WI38 (cell line): Measurements from ENCODE around the gene CCDC33.

Experiments used
- H3K4me3 ChIP-seq: 2 replicates; pipeline ENCODE4 v1.5.1; 2011; ENCODE audit warnings: low read depth, mild to moderate bottlenecking, control low read depth, low read length
- TF ChIP-seq, protein P1 (sequence below): IDR thresholded peaks from 2 replicates; pipeline ENCODE4 v1.5.1; 2012; ENCODE audit warnings: low read depth, mild to moderate bottlenecking, control low read depth, low read length

Gene CCDC33

DNA sequence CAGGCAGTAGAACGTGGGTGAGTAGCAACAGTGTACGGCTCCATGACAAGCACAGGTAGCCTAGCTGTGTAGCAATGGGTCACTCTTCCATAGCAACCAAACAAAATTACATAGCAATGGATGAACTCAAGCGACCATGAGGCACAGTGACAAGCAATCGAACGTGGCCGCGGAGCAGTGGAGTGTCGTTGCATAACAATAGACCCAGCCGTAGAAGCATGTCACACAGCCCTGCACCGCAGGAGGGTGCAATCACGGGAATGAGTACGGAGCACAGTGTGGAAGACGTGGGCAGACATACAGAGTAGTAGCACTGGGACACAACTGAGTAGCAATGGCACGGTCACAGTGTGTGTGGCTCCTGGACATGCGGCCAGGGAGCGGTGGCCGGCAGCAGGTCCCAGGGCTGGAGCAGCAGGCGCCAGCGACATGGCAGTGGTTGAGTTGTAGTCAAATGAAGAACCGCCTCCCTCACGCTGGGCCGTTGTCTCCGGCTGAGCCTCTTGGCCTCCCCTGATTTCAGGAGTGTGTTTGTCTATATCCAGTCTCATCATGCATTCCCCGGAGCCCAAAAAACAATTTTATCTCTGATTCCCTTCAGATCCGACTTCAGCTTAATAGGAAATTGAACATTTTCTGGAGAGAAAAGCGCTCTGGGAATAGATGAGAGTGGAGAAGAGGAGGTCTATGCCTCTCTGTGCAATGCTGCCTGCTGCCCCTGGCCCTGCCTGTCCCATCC, 64.1 kb downstream of the CCDC33 start:
- TF ChIP-seq, protein P1, sequence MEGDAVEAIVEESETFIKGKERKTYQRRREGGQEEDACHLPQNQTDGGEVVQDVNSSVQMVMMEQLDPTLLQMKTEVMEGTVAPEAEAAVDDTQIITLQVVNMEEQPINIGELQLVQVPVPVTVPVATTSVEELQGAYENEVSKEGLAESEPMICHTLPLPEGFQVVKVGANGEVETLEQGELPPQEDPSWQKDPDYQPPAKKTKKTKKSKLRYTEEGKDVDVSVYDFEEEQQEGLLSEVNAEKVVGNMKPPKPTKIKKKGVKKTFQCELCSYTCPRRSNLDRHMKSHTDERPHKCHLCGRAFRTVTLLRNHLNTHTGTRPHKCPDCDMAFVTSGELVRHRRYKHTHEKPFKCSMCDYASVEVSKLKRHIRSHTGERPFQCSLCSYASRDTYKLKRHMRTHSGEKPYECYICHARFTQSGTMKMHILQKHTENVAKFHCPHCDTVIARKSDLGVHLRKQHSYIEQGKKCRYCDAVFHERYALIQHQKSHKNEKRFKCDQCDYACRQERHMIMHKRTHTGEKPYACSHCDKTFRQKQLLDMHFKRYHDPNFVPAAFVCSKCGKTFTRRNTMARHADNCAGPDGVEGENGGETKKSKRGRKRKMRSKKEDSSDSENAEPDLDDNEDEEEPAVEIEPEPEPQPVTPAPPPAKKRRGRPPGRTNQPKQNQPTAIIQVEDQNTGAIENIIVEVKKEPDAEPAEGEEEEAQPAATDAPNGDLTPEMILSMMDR: no peak
- H3K4me3 ChIP-seq: no peak overlapping the region

DNA sequence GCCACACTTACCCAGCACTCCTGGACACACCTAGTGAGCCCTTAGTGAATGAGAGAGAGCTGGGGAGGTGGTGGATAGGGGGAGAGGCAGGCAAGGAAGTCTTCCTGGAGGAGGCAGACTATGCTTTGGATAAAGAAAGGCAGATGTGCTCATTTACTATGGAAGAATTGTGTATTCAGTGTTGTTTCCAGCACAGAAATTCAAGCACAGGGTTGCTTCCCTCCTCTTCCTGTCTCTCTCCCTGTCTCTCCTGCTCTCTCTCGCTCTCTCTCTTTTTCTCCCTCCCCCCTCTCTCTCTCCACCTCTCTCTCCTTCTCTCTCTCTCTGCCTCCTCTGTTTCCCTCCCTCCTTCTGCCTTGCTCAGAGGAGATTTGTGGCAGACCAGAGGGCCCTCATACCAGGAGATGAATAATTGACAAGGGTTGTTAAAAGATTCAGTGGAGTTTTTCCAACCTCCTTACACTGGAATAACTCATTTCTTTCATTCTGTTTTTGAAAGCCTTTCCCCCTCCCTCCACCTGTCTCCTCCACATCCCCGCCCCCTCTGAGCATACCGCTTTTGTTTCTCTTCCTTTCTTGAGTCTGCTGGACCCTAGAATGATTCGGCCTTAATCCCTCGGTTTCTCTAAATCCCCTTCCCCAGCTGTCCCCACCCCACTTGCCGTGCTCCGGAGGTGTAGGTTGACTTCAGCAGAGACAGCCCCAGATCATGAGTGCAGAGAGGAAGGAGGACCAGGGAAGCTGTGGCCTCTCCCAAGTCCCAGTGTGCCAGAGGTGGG, 65.6 kb downstream of the CCDC33 start:
- H3K4me3 ChIP-seq: no peak overlapping the region
- TF ChIP-seq, protein P1: no peak

DNA sequence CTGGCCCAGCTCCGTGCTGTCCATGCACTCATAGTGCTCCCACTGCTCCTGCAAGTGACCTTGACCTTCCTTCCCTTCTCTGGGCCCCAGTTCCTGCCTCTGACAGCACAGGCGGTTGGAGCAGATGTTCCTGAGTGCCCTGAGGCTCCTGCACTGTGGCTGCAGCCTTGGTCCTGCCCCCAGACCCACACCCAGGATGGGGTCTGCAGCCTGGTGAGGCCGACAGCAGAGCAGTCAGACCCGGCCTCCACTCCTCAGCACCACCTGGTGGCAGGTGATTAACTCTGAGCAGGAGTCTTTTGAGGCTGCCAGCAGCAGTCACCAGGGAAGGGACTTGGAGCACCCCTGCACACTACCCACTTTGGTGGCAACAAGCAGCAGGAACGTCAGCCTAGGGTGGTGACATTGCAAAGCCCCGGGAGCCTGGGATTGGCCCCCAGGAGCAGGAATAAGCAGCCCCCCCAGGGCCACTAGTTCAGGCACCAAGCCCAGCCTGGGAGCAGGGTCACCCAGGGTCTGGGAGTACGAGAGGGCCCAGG, 66.8 kb downstream of the CCDC33 start:
- TF ChIP-seq, protein P1: no peak
- H3K4me3 ChIP-seq: no peak overlapping the region

DNA sequence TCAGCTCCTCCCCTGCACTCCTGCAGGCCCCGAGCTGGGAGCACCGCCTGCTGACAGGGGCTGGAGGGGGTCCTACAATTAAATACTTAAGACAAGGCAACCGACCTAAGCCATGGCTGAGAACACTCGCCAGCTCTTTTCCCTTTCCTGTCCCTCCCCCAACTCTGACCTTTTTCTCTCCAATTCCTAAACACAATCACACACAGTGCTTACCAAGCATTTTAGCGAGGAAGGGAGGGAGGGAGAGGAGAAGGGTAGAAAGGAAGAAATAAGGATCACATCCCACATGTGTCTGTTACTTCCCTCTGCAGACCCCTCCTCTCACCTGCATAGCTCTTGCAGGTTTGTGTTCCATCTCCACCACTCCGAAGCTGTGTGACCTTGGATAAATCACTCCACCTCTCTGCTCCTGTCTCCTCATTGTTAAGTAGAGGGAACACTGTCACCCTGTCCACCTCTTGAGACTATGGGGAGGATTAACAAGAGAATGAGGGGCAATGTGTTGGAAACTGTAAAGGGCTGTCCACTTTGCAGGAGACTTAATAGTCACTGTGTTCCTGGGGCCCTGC, 67.7 kb downstream of the CCDC33 start:
- TF ChIP-seq, protein P1: no peak
- H3K4me3 ChIP-seq: no peak overlapping the region

DNA sequence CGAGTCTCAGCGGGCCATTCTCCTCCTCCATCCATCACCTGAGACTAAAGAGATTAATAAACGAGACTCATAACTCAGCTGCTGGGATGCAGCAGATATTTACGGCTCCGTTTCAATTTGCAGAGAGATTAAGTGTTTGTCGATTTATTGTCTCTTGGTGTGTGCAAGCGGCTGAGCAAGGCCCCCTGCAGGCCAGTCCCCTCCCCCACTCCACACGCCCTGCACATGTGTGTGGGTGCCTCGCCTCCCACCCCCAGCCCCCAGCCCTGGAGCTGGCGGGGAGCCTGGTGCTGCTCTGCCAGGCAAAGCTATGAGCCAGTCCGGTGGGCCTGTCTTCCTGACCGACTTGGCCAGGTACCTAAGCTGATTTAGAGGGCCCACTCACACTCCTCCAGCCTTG, 68.3 kb downstream of the CCDC33 start:
- H3K4me3 ChIP-seq: no peak overlapping the region
- TF ChIP-seq, protein P1: no peak

DNA sequence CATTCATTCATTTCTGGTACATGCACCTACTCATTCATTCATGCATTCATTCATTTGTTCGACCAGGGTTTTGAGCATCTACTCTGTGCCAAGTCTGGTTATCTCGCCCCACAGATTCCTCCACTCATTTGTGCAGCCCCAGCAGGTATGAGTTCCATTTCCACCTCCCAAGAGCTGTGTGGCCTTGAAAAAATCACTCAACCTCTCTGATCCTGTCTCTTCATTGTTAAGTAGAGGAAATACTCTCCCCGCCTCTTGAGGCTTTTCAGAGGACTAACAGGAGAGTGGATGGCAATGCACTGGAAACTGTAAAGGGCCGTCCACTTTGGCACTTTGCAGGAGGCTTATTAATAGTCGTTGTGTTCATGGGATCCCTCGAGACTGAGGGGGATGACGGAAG, 69.6 kb downstream of the CCDC33 start:
- TF ChIP-seq, protein P1: no peak
- H3K4me3 ChIP-seq: no peak overlapping the region
